ENCODE measurements around the gene RPS6KA4.

Gene RPS6KA4

GRCh38 chr11:64369440-64370421, 10.8 kb downstream of the RPS6KA4 start:
- no peak for FAIRE-seq

- FAIRE-seq = no peak
Observed at GRCh38 chr11:64371201-64371600, 12.2 kb downstream of the RPS6KA4 start.

- no peak for FAIRE-seq
Observed at GRCh38 chr11:64372021-64372420, 13.1 kb downstream of the RPS6KA4 start.

GRCh38 chr11:64372802-64373597, 14.0 kb downstream of the RPS6KA4 start:
- FAIRE-seq = peak; percentile 96

GRCh38 chr11:64373598-64373974, 14.6 kb downstream of the RPS6KA4 start:
- FAIRE-seq = no peak

GRCh38 chr11:64376071-64376470, 17.1 kb downstream of the RPS6KA4 start:
- FAIRE-seq = no peak

GRCh38 chr11:64378335-64378880, 19.4 kb downstream of the RPS6KA4 start:
- FAIRE-seq = no peak

- FAIRE-seq = no peak
Observed at GRCh38 chr11:64379160-64379559, 20.2 kb downstream of the RPS6KA4 start.

- FAIRE-seq = no peak
Observed at GRCh38 chr11:64379817-64380709, 21.1 kb downstream of the RPS6KA4 start.

GRCh38 chr11:64381350-64381749, 22.4 kb downstream of the RPS6KA4 start:
- FAIRE-seq = no peak

GRCh38 chr11:64382047-64382446, 23.1 kb downstream of the RPS6KA4 start:
- no peak for FAIRE-seq

GRCh38 chr11:64382586-64382985, 23.6 kb downstream of the RPS6KA4 start:
- FAIRE-seq = no peak

- FAIRE-seq = no peak
Observed at GRCh38 chr11:64383580-64383979, 24.6 kb downstream of the RPS6KA4 start.

- FAIRE-seq = no peak
Observed at GRCh38 chr11:64384028-64384737, 25.2 kb downstream of the RPS6KA4 start.

GRCh38 chr11:64384981-64385944, 26.3 kb downstream of the RPS6KA4 start:
- no peak for FAIRE-seq

GRCh38 chr11:64385945-64386704, 27.2 kb downstream of the RPS6KA4 start:
- no peak for FAIRE-seq

- FAIRE-seq = no peak
Observed at GRCh38 chr11:64387916-64388315, 29.0 kb downstream of the RPS6KA4 start.

GRCh38 chr11:64388894-64389293, 29.9 kb downstream of the RPS6KA4 start:
- FAIRE-seq = no peak

GRCh38 chr11:64389851-64390250, 30.9 kb downstream of the RPS6KA4 start:
- no peak for FAIRE-seq

GRCh38 chr11:64390558-64390957, 31.6 kb downstream of the RPS6KA4 start:
- no peak for FAIRE-seq
